K562 (cell line): ENCODE data around the gene DYNC1I2. TPM values are rescaled to one million over a fixed set of nuclear protein-coding genes. Genes with fewer than 3 reads are reported as not detected.

Experiments
- ATAC-seq: fragments of 200-7000 bp; cut with Tn5 transposase; 3 replicates; pipeline ENCODE4 v1.9.1; 2020; ENCODE audit warnings: moderate library complexity
- BruUV-seq: library from RNA; stranded (reverse); fragments of 400-500 nt; replicated peaks from 2 replicates; lab custom pipeline; 2021; lab: Mats Ljungman, UMichigan
- CTCF ChIA-PET: fragments of 300-600 bp; formaldehyde crosslinking; extraction: SDS; loops from one replicate; lab custom pipeline; 2021; ENCODE audit warnings: low intra/inter-chr PET ratio; lab: Yijun Ruan, JAX
- POLR2A ChIA-PET: fragments of 300-600, 350-650 bp; sonication (Branson Sonifier 250); formaldehyde crosslinking; extraction: SDS; loops from one replicate; lab custom pipeline; 2021; ENCODE audit warnings: antibody characterized with exemption, inconsistent platforms; lab: Yijun Ruan, JAX
- DNase-seq, 4 experiments: peaks; one replicate each; pipeline versions ENCODE4 v3.0.0 to v3.0.0-alpha.2; 2011 to 2018; ENCODE audit warnings: low spot score in 3 of 4, mixed read lengths in 3 of 4; ENCODE audit errors: extremely low read depth in 1 of 4
- FAIRE-seq: peaks from 2 replicates; lab custom pipeline; 2011; peaks lifted over from hg19 to GRCh38; lab: Jason Lieb, UNC
- H2AFZ ChIP-seq: 2 replicates; pipeline ENCODE4 v1.6.0; 2011; ENCODE audit warnings: low read depth, low read length, control low read depth, inconsistent platforms
- H3K27ac ChIP-seq: fragments of 200-600 bp; 3 replicates; pipeline ENCODE4 v1.8.0; 2011; ENCODE audit warnings: low read depth, mild to moderate bottlenecking, control low read depth, inconsistent platforms, low read length, moderate library complexity, mixed read lengths; ENCODE audit errors: extremely low read depth
- H3K27me3 ChIP-seq, 2 experiments: fragments of 300-600 bp in 1 of 2; 2 replicates in 1 of 2; 3 replicates in 1 of 2; pipeline versions ENCODE4 v1.6.0 to v1.8.0; 2011; ENCODE audit warnings: inconsistent platforms in 2 of 2, low read length in 2 of 2, mild to moderate bottlenecking in 1 of 2, mixed read lengths in 1 of 2, moderate library complexity in 1 of 2; ENCODE audit not compliant: control insufficient read depth in 2 of 2, insufficient read depth in 2 of 2
- H3K36me3 ChIP-seq: fragments of 300-600 bp; 3 replicates; pipeline ENCODE4 v1.8.0; 2011; ENCODE audit warnings: mild to moderate bottlenecking, low read length, inconsistent platforms; ENCODE audit not compliant: control insufficient read depth, insufficient read depth
- H3K4me1 ChIP-seq, 2 experiments: fragments of 200-600 bp in 1 of 2; replicated peaks in 1 of 2; 2 replicates in 1 of 2; 3 replicates in 1 of 2; pipeline versions ENCODE4 v1.5.1 to v1.8.0; 2011; ENCODE audit warnings: inconsistent platforms in 2 of 2, low read length in 2 of 2, mild to moderate bottlenecking in 1 of 2, mixed read lengths in 1 of 2, moderate library complexity in 1 of 2; ENCODE audit not compliant: control insufficient read depth in 2 of 2, insufficient read depth in 2 of 2
- H3K4me2 ChIP-seq: 2 replicates; pipeline ENCODE4 v1.6.1; 2011; ENCODE audit warnings: low read length, control low read depth, inconsistent platforms, mixed read lengths; ENCODE audit not compliant: insufficient read depth
- H3K4me3 ChIP-seq: fragments of 200-600 bp; sonication (generic), shearing (Covaris generic); 2 replicates; pipeline ENCODE4 v1.5.1; 2016; ENCODE audit warnings: control low read depth, inconsistent platforms
- H3K79me2 ChIP-seq: fragments of 200-600 bp; 3 replicates; pipeline ENCODE4 v1.8.0; 2011; ENCODE audit warnings: low read length, inconsistent platforms; ENCODE audit not compliant: control insufficient read depth, insufficient read depth
- H3K9ac ChIP-seq, 2 experiments: 2 replicates each; pipeline versions ENCODE4 v1.6.0 to v1.6.1; 2011; ENCODE audit warnings: low read depth in 2 of 2, low read length in 2 of 2, control low read depth in 1 of 2, inconsistent platforms in 1 of 2, mild to moderate bottlenecking in 1 of 2, mixed read lengths in 1 of 2; ENCODE audit not compliant: insufficient read depth in 1 of 2
- H3K9me1 ChIP-seq: one replicate; pipeline ENCODE4 v1.6.0; 2011; ENCODE audit warnings: inconsistent platforms, mild to moderate bottlenecking, low read length, moderate library complexity; ENCODE audit not compliant: control insufficient read depth, insufficient read depth
- H3K9me3 ChIP-seq: replicated peaks from 2 replicates; pipeline ENCODE4 v1.5.1; 2011; ENCODE audit warnings: low read depth, low read length, inconsistent platforms; ENCODE audit not compliant: control insufficient read depth, insufficient read depth
- H4K20me1 ChIP-seq: replicated peaks from 2 replicates; pipeline ENCODE4 v1.6.1; 2011; ENCODE audit warnings: low read length, inconsistent platforms, mixed read lengths; ENCODE audit not compliant: control insufficient read depth, insufficient read depth
- NRF1 ChIP-seq, 2 experiments: fragments of 450-650 bp; IDR thresholded peaks in 1 of 2; conservative IDR thresholded peaks in 1 of 2; 2 replicates each; pipeline ENCODE4 v1.6.1; 2014; ENCODE audit warnings: mild to moderate bottlenecking in 2 of 2
- ZNF766 ChIP-seq: fragments of 200-800 bp; sonication (Bioruptor generic); conservative IDR thresholded peaks from 2 replicates; pipeline ENCODE4 v1.6.1; 2016; ENCODE audit warnings: missing genetic modification characterization, missing compliant biosample characterization
- WGBS: fragments of 100-300 bp; shearing (Covaris generic); methylation state at CpG from one replicate; pipeline ENCODE4 v1.1.6; 2016; ENCODE audit warnings: low coverage, mixed read lengths; ENCODE audit not compliant: insufficient coverage; ENCODE audit errors: missing lambda C conversion rate; 5-methylcytosine and 5-hydroxymethylcytosine counted together
- in situ Hi-C: fragments of 300-500 bp; cut with MboI; formaldehyde crosslinking; loops from 4 replicates; pipeline ENCODE4 v1.15.0; 2018; ENCODE audit warnings: inconsistent platforms, mixed read lengths
- intact Hi-C: fragments of 100-400 bp; cut with micrococcal nuclease; formaldehyde crosslinking; loops from 2 replicates; pipeline ENCODE4 v1.14.2; 2022
- polyA plus RNA-seq, 8 experiments: library from polyadenylated mRNA; depleted of rRNA in 4 of 8; stranded (reverse) in 5 of 8; unstranded in 3 of 8; fragments of >200 nt; fragmentation: Nextera tagmentation in 2 of 8; fragmentation: Illumina TruSeq in 1 of 8; extraction: Ambion mirVana in 2 of 8; extraction: Trizol in 1 of 8; gene quantifications; 2 replicates each; pipeline versions ENCODE4 v1.2.1 to v1.2.3, GENCODE V29; 2011 to 2014; ENCODE audit warnings: inconsistent platforms in 1 of 8, missing spikeins in 1 of 8
- total RNA-seq, 7 experiments: library from RNA; depleted of rRNA in 6 of 7; stranded (reverse); fragments of >200 nt in 6 of 7; fragmentation: Illumina TruSeq in 2 of 7; extraction: Trizol in 2 of 7; gene quantifications; 2 replicates each; pipeline versions ENCODE4 v1.2.1 to v1.2.3, GENCODE V29; 2011 to 2021; ENCODE audit warnings: low replicate concordance in 1 of 7
- TF ChIP-seq, protein P1 (sequence below): fragments of 200-800 bp; sonication (Bioruptor generic); IDR thresholded peaks from 2 replicates; pipeline ENCODE4 v1.6.1; 2016; ENCODE audit warnings: missing genetic modification characterization, missing compliant biosample characterization
- TF ChIP-seq, protein P2 (sequence below): fragments of 200-400 bp; formaldehyde crosslinking; IDR thresholded peaks from 2 replicates; pipeline ENCODE4 v1.6.1; 2017; ENCODE audit warnings: mild to moderate bottlenecking, low read depth, low read length, moderate library complexity

Gene DYNC1I2
- total and polyA plus RNA-seq, 9 of the 15 experiments (the other 6 are each of a cell fraction or from before 2014, with no cell fraction given) = 59.1 to 204 (median 100) TPM

DNA sequence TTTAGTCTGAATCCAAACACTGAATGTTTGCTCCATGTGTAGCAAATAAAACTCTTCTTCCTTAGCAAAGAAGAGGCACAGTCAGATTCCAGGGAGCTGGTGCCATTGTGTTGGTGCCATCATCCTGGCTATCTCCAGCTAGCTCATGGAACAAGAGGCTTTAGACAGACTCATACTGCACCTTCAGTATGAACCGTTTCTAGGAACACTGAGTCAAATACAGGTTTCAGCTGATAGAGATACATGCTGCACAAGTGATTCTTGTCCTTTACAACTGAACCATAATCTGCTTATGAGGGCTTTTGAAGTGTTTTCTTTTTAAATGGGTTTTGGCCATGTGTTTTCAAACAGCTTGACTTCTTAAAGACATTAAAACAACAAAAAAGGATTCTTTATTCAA lies 57.9 kb downstream of the DYNC1I2 start:
- no peak overlapping the region for H3K27ac ChIP-seq

DNA sequence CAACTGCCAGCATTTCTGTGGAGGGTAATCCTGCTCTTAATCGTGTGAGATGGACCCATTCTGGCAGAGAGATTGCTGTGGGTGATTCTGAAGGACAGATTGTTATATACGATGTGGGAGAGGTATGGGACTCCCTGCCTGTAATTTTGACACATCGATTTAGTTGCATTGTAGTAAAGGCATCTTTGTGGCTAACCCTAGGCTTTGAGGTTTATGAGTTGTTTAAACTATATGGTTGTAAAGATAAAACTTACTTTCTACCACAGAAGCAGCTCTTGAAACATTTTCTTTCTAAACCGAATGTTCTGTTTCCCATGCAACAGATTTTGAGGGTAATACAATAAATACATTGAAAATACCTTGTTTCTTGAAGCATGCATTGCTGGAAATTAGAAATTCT lies 58.5 kb downstream of the DYNC1I2 start:
- in situ Hi-C loops = no loop called here
- Histone ChIP-seq H3K9me3 (no peaks in the 10 kb centered on the region), H3K4me2 (no peak overlapping the region), H3K27me3 (no peaks in the 10 kb centered on the region), H3K4me1 (no peaks in the 10 kb centered on the region), H3K27ac (no peak overlapping the region), H3K4me3 (no peak overlapping the region), H4K20me1 (no peaks in the 10 kb centered on the region), H3K9me1 (no peaks in the 10 kb centered on the region), H3K79me2 (no peaks in the 10 kb centered on the region), H2AFZ (no peak overlapping the region), H3K9ac (no peak overlapping the region), H3K36me3 (peaks cover 77% of the 10 kb centered on the region)
- ATAC-seq (no peak), DNase-seq (no peak), FAIRE-seq (no peak)
- CTCF ChIA-PET = interaction anchor here (0.5 kb wide), 1 partner anchor 57 kb away, joined by 3 read pairs; no protein-coding TSS in a partner anchor
- intact Hi-C loops = no loop called here
- WGBS = 84% methylated on average over 4 of the region's 4 CpGs
- BruUV-seq = no TSS peak
- POLR2A ChIA-PET = no interaction called here
- no peak for TF ChIP-seq NRF1 (conservative IDR thresholded peaks at IDR 0.05 in 1 of 2, IDR thresholded peaks at IDR 0.05 in 1 of 2)
- TF ChIP-seq, protein P1, sequence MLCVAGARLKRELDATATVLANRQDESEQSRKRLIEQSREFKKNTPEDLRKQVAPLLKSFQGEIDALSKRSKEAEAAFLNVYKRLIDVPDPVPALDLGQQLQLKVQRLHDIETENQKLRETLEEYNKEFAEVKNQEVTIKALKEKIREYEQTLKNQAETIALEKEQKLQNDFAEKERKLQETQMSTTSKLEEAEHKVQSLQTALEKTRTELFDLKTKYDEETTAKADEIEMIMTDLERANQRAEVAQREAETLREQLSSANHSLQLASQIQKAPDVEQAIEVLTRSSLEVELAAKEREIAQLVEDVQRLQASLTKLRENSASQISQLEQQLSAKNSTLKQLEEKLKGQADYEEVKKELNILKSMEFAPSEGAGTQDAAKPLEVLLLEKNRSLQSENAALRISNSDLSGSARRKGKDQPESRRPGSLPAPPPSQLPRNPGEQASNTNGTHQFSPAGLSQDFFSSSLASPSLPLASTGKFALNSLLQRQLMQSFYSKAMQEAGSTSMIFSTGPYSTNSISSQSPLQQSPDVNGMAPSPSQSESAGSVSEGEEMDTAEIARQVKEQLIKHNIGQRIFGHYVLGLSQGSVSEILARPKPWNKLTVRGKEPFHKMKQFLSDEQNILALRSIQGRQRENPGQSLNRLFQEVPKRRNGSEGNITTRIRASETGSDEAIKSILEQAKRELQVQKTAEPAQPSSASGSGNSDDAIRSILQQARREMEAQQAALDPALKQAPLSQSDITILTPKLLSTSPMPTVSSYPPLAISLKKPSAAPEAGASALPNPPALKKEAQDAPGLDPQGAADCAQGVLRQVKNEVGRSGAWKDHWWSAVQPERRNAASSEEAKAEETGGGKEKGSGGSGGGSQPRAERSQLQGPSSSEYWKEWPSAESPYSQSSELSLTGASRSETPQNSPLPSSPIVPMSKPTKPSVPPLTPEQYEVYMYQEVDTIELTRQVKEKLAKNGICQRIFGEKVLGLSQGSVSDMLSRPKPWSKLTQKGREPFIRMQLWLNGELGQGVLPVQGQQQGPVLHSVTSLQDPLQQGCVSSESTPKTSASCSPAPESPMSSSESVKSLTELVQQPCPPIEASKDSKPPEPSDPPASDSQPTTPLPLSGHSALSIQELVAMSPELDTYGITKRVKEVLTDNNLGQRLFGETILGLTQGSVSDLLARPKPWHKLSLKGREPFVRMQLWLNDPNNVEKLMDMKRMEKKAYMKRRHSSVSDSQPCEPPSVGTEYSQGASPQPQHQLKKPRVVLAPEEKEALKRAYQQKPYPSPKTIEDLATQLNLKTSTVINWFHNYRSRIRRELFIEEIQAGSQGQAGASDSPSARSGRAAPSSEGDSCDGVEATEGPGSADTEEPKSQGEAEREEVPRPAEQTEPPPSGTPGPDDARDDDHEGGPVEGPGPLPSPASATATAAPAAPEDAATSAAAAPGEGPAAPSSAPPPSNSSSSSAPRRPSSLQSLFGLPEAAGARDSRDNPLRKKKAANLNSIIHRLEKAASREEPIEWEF (CRISPR knock-in tag) = no peak

More for the DNA sequence above, 57.9 kb downstream of the DYNC1I2 start:
- FAIRE-seq = no peak
- Histone ChIP-seq H3K9ac (no peak overlapping the region), H3K9me3 (no peaks in the 10 kb centered on the region), H3K4me1 (no peaks in the 10 kb centered on the region), H2AFZ (no peak overlapping the region), H3K79me2 (no peaks in the 10 kb centered on the region), H3K36me3 (peaks cover 78% of the 10 kb centered on the region), H3K9me1 (no peaks in the 10 kb centered on the region), H3K27me3 (no peaks in the 10 kb centered on the region), H3K4me3 (no peak overlapping the region), H3K4me2 (no peak overlapping the region), H4K20me1 (no peaks in the 10 kb centered on the region)
- 53% methylated on average over 1 of the region's 1 CpG for WGBS
- intact Hi-C loops (no loop called here), in situ Hi-C loops (no loop called here)
- BruUV-seq = no TSS peak
- TF ChIP-seq, protein P2, sequence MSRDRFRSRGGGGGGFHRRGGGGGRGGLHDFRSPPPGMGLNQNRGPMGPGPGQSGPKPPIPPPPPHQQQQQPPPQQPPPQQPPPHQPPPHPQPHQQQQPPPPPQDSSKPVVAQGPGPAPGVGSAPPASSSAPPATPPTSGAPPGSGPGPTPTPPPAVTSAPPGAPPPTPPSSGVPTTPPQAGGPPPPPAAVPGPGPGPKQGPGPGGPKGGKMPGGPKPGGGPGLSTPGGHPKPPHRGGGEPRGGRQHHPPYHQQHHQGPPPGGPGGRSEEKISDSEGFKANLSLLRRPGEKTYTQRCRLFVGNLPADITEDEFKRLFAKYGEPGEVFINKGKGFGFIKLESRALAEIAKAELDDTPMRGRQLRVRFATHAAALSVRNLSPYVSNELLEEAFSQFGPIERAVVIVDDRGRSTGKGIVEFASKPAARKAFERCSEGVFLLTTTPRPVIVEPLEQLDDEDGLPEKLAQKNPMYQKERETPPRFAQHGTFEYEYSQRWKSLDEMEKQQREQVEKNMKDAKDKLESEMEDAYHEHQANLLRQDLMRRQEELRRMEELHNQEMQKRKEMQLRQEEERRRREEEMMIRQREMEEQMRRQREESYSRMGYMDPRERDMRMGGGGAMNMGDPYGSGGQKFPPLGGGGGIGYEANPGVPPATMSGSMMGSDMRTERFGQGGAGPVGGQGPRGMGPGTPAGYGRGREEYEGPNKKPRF = no peak
- no peak for TF ChIP-seq ZNF766 (CRISPR knock-in tag)
- CTCF ChIA-PET = no interaction called here
- ATAC-seq = no peak
- POLR2A ChIA-PET = no interaction called here
- no peak for DNase-seq
